HPDE6-E6E7 (cell line): Measurements from ENCODE around the gene RHEB.

Source experiments
- DNase-seq: peaks from one replicate; pipeline ENCODE4 v3.0.0; 2011; ENCODE audit warnings: missing footprints; ENCODE audit errors: extremely low spot score

The RHEB gene

DNA sequence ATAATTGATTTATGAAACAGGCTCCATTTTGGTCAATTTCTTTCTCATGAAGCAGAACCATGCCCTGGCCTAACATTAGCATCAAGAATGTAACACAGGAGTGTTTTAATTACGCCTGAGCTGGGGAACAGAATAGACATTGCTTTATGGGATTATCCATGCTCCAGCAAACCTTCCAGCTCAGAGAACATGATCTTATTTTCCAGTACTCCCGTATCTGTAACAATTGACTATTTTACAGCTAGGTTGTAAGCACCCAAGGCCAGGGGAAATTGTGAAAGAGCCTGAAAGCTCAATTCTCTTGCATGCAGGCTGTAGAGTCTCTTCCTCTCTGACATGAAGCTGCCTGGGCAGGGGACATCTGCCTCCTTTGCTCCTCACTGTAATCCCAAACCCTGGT lies 49.0 kb downstream of the RHEB start:
- no peak for DNase-seq

DNA sequence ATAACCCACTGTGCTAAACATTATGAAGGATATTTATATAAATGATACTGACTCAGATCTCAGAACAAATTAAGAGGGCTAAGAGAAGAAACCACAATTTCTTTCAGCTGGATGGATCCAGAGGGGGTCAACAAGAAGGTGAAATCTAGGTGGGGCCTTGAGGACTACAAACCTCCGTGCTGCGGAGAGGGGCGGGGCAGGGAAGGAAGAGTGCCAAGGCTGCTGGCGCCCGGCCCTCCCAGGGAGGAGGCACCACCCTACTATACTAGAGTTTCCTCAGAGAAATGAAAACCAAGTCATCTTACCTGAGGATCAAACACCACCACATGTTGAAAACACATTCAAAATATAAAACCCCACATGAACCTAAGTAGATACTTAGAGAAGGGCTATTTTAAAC lies 50.4 kb downstream of the RHEB start:
- no peak for DNase-seq

DNA sequence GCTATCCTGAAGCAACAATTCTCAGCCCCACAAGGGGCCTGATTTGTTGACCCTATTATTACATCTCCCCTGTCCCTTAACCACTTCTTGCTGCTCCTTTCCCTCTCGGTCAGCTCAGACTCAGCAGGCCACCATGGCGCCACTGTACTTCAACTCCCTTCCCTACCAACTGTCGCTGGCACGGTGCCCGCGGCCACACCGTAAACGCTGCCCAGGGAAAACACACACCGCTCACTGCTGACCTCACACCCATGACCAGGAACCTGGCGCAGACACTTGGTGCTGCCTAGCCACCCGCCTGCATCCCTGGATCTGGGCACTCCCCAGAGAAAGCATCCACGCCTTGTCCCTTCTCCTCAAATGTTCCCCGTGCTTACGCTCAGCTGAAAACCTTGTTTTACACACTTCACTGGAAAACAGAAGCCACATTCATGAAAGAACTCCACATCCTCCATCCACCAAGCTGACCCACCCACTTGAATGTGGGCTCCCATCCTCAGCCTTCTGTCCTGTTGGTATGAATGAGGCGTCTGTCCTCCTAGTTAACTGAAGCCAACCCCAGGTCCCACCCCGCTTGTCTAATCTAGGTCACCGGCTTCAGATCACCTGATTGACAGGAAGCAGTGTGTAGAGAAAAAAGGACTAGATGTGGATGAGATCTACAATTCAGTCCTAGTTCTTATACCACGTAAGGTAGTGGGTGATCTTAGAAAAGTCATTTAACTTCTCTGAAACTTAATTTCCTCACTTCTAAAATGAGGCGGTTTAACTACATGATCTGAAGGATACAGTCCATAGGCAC lies 51.3 kb downstream of the RHEB start:
- no peak for DNase-seq

DNA sequence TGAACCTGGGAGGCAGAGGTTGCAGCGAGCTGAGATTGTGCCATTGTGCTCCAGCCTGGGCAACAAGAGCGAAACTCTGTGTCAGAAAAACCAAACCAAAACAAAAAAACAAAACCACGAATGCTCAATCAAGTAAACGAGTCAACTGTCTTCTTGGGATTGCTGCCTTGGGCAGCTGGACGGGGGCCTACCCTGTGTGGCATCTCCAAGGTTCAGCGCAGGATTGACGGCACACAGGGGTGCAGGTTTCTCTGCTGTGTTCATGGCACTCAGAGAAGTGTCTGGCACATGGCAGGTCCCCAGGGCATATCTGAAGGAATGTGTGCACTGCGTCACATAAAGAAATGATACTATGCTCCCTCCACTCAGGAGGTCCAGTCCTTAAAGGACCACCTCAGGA lies 54.5 kb downstream of the RHEB start:
- no peak for DNase-seq

DNA sequence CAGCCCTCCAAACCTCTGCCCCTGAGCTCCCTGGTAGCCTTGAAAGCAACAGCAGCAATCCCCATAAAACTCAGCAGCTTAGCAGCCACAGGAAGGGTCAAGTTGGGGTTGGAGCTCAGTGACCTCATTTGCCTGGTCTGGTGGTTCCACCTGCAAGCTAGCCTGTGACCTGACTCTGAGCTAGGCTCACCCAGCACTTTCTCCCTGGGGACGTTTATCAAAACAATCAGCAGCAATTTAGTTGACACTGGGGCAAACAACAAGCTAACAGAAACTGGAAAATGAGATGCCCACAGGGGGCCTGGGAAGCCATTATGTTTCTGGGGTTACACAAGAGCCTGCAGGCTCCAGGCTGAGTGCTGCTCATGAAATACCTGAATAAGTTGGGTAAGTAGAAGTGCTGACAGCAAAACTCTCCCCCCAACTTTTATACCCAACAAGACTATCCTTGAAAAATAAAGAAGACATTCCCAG lies 57.4 kb downstream of the RHEB start:
- no peak for DNase-seq

DNA sequence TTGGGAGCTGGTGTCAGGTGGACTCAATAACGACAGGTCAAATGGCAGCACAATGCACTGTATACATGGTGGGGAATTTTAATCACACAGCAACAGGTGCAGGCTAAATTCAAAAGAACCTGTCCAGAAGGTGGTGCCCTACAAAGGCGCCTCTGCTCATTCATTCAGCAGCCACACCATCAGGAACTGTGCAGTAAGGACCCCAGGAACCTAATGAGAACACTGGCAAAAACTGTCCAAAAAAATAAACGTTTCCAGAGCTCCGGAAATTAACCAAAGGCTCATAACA lies 57.8 kb downstream of the RHEB start:
- DNase-seq = no peak

DNA sequence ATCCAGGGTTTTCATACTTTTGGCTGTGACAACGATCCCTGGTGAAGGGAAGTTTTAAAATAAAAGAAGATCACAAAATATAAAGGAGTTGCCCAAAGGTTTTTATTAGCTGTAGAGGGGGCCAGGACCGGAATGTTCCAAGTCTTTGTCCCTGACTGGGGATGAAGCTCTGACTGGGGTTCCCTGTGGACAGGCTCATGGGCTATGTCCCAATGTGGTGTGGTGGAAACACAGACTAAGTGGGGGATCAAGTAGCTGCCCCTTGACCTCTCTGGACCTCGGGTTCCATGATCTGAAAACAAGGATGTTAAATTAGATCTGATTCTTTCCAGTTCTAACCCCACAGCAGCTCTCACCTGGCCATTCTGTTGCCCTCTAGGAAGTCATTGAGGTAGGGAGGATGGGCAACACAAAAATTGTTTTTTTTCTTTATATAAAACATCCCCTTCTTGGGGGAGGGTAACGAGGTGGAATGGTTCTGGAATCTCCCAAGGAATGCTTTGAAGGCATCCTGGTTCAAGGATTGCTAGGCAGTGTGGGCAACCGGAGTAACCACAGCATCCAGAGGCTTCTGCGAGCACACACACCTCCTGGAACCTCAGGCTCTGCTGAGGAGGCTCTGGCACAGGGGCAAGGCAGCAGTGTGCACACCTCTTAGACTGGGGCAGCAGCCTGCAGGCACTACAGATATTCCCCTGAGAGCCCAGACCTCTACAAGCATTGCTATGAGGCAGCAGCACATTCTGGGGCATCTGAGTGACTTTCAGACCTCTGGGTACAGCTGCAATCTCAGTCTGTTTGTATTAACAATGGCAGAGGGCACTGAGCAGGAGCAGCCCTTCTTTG lies 58.4 kb downstream of the RHEB start:
- DNase-seq = no peak

DNA sequence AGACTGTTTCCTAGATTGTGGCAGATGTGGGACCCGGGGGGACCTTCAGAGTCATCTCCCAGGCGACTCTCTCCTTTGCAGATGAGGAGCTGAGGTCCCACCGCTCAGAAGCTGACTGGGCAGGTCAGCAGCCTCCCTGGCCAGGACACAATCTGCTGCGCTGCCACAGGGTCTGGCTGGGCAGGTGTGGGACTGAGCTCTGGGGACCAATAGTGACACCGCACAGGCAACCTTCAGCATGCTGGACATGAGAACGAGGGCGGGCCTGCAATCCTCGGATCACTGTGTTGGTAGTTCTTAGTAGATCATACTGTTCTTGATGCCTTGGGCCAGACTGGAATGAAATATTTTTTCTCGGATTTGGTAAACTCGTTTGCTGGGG lies 59.2 kb downstream of the RHEB start:
- DNase-seq = no peak

DNA sequence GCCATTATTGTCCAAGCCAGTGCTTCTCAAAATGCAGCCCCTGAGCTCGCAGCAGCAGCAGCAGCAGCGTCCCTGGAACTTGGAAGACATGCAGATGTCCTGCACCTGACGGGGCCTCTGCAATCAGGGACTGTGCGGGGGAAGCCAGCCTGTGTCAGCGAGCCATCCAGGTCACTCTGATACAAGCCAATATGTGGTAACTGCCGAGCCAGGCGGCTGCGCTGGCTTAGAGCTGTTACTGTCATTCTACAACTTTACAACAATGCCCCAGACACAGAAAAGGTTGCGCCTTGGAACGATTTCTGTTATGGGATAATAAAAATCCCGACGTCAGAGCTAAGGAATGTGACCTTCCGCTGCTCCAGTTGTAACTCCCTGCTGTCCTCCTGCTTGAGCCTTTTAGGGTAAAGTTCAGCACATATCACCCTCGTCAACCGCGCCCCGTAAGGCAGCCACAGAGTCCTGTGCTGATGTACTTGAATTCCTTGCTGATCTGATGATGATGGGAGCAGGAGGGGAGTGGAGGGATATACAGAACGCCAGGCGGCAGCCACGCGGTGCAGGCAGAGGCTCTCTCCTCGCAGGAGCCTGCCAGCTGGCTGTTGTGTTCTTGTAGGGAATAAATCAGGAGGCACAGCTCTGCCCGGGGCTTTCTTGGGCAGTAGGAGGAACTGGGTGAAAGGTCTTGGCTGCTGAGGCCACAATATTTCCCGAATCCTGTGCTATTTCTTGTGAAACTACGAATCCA lies 59.8 kb downstream of the RHEB start:
- peak; percentile 43 for DNase-seq

DNA sequence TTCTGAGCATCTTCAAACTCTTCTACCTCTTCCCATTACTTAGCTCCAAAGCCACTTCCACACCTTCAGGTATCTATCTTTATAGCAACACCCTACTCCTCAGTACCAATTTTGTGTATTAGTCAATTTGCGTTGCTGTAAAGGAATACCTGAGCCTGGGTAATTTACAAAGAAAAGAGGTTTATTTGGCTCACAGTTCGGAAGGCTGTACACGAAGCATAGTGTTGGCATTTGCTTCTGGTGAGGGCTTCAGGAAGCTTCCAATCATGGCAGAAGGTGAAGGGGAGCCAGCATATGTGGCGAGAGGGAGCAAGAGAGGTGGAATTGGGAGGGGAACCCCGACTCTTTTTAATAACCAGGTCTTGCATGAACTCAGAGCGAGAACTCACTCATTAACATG lies 62.2 kb downstream of the RHEB start:
- no peak for DNase-seq

DNA sequence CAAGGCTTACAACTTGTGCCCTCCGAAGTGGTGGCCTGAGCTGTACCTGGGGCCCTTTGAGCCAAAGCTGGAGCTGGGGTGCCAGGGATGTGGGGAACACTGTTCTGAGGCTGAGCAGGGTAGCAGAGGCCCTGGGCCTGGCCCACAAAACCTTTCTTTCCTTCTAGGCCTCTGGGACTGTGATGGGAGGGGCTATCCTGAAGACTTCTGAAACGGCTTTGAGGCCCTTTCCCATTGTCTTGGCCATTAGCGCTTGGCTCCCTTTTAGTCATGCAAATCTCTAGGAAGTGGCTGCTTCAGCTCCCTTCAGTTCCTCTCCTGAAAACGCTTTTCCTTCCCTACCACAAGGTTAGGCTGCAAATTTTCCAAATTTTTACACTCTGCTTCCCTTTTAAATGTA lies 62.9 kb downstream of the RHEB start:
- DNase-seq = no peak

DNA sequence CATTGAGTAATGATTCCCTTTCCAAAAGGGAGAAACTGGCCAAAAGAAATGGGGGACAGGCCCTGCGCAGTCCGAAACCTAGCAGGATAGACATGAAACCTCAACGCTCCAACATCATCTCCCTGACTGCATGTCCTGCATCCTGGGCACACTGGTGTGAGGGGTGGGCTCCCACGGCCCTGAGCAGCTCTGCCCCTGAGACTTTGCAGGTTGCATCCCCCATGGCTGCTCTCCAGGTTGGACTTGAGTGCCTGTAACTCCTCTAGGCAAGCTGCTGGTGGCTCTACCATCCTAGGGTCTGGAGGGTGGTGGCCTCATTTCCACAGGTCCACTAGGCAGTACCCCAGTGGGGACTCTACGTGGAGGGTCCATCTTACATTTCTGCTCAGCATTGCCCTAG lies 63.4 kb downstream of the RHEB start:
- DNase-seq = no peak

DNA sequence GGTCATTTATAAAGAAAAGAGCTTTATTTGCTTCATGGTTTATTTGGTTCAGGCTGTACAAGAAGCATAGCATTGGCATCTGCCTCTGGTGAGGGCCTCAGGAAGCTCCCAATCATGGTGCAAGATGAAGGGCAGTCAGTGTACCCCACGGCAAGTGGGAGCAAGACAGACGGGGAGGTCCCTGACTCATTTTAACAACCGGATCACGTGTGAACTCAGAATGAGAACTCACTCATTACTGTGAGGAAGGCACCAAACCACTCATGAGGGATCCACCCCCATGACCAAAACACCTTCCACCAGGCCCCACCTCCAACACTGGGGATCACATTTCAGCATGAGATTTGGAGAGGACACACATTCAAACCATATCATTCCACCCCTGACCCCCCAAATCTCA lies 64.0 kb downstream of the RHEB start:
- no peak for DNase-seq

DNA sequence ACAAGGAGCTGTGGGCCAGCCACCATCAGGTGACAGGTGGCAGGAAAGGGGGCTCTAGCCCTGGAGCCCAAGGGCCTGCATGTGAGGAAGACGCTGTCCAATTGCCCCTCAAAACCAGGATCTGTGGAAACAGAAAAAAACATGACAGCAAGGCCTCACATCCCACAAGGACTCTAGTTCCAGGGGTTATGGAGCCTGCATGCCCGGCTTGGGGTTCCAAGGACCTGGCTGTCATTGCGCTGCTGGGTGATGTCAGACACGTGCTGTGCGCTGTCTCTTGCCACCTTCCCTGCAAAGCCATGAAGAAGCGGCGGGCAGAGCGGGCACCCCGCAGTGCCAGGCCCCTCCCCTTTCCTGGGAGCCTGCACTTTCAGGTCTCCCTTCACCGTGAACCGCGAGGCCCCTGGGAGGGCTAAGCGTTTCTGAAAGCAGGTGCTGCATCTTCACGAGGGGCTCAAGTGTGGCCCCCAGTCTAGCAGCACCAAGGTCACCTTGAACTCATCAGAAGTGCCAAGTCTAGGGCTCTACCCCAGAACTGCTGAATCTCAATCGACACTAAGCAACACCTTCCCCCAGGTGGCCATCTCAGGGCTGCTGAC lies 64.7 kb downstream of the RHEB start:
- no peak for DNase-seq

DNA sequence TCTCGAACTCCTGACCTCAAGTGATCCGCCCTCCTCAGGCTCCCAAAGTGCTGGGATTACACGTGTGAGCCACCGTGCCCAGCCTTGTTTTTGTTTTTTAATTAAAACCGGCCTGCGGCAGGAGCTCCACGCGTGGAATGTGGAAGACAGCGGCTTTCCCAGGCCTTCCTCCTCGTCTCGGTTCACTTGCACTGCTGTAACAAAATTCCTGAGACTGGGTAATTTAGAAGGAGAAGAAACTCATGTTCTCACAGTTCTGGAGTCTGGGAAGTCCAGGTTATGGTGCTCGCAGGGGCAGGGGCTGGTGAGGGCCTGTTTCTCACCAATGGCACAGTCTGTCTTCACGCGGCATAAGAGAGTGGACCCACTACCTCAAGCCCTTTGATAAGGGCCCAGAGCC lies 65.4 kb downstream of the RHEB start:
- no peak for DNase-seq

DNA sequence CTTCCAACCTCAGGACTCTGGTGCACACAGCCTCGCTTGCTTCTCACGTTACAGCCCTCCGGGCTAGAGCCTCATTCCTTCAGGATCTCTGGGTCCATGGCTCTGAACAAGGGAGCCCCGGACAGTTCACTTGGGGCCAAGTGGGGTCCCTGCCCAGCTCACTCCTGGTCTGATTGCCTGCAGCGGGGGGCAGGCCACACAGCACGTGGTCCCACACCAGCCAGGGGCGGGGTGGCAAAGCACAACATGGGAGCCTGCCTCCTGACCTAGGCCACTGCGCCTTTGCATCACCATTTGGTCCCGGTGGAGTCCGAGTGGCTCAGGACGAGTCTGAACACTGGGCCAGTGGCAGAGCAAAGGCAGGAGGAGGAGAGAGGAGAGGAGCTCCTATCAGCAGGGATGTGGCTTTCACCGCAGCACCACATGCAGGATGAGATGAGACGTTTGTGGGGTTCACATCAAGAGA lies 66.3 kb downstream of the RHEB start:
- no peak for DNase-seq

DNA sequence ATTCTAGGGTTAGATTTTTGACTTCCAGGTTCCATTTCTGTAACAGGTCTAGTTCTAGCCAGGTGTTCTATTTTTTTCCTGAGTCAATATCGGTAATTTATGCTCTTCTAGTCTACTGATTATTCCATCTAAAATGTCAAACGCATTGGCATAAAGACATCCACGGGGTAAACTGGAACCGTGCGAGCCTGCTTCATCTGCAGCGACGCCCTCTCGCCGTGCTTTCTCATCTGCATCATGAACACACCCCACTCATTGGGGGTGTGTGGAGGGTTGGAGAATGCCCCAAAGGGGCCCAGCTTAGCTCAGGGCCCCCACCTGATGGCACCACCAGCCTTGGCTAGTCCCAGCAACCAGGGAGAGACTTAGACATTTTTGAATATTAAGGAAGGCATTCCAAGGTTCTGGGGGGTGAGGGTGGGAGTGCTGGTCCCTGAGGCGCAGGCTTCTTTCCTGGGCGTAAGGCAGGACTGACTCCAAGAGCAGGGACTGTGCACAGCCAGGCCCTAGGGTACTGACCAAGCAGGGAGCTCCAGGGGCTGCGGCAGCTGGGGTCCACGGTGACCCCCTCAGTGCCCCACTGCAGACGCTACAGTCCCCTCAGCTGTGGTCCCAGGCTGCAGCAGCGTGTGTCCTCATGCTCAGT lies 66.9 kb downstream of the RHEB start:
- DNase-seq = no peak

DNA sequence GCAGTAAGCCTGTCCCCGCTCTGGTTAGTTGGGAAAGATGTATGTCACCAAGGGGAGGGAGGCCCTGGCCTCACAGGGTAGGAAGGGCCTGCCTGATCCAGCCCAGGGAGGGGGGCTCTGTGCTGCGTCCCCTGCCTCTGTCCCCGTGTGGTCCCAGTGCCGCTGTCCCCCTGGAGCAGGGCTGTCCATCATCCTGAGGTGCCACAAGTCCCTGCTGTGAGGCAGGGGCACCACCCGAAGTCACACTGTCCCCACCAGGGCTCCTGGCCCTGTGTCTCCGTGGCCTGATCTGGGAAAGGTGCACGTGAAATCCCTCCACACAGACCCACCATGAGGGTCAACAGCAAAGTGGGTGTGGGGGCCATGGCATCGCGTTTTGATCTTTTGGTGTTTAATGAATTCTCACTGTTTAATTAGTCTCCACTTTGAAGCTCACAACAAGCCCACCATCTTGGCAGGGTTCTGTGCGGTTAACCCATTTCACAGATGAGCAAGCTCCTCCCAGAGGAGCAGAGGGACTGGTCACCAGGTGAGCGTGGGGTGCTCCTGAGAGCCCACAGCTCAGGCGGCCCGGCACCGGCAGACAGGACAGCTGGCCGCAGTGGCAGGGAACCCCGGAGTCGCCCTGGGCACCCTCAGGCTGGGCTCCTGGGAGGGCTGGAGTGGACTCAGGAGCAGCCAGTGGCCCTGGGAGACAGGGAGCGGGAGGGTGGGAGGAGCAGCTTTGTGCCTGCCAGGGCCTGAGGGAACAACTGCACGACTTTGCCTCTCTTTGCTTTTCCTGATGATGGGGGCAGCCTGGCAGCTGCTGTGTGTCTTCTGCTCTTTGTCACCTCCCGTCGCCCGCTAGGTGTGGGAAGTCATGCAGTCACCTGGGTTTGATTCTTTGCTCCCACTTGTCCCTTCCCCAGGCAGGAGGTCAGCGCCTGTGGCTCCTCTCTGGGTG lies 67.8 kb downstream of the RHEB start:
- DNase-seq = no peak

DNA sequence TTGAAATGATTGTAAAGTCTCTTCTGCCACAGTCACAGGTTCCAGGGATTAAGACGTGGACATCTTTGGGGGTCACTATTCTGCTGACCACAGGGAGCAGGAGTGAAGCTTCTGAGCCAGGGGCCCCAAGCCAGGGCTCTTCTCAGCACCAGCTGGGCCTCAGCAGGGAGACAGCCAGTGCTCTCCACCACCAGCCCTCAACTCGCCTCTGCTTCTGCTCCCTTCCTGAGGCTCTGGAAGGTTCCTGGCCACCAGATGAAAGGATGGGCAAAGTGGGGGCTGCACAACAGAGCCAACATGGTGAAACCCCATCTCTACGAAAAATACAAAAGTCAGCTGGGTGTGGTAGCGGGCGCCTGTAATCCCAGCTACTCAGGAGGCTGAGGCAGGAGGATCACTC lies 68.5 kb downstream of the RHEB start:
- no peak for DNase-seq

DNA sequence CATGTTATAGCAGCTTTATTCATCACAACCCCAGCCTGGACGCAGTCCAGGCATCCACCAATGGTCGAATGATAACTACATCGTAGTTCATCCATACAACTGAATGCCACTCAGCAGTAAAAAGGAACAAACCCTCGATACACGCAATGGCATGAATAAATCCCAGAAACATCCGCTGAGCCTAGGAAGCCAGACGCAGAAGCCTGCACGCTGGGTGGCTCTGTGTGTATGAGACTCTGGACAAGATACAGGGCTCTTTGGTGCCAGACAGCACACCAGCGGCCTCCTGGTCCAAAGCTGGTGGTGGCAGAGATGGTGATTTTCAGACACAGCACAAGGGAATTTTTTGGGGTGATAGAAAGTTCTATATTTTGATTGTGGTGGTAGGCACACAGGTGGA lies 69.7 kb downstream of the RHEB start:
- no peak for DNase-seq
